DOHH2 (cell line): ENCODE data around the gene ZSWIM6.

ENCODE experiments used
- CTCF ChIP-seq: fragments of 200-600 bp; sonication (generic); IDR thresholded peaks from one replicate; pipeline ENCODE4 v1.5.1; 2014; ENCODE audit warnings: antibody characterized with exemption, mild to moderate bottlenecking, low read depth, low read length; ENCODE audit not compliant: poor library complexity, severe bottlenecking
- EZH2phosphoT487 ChIP-seq: fragments of 200-600 bp; sonication (generic); IDR thresholded peaks from 2 replicates; pipeline ENCODE4 v1.6.1; 2017; ENCODE audit warnings: borderline replicate concordance, mild to moderate bottlenecking, antibody characterized with exemption, low read length, moderate library complexity, mixed read lengths

DNA sequence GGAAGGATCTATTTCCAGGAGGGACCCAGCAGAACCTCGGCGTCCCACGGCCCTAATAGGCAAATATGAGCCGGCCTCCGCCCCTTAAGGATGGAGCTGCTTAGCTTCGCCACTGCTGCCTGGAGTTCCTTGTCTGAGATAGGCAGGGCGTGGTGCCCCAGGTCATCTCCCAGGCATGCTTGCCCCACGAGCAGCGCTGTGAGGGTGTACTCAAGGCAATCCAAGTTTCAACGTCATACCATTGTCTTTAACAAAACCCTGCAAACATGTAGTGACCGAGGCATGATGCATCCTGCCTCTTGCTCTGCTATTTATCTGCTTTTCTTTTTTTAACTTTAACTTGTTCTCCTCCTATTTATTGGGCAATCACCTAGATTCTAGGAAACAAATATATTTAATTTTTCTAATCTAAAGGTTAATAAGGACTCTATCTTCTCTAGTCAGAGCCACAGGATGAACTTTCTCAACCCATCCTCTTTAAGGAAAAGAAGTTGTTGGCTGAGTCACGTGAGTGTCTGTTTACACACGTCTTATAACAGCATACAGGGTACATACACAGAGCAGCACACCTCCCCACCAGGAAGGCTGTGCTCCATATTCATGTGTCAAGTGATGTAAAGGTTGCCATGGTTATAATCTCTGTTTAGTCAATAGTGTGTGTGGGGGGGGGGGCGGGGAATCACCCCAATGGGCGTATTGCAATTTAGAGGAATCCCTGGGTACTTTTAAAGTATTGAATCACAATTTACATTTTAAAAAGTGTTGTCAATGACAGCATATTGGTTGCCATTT lies 27.3 kb upstream of the ZSWIM6 start:
- TF ChIP-seq CTCF: no peak
- no peak for TF ChIP-seq EZH2phosphoT487
